Smooth muscle cell (in vitro differentiated cells): ENCODE data around the gene CIAO2B. TPM values are rescaled to one million over a fixed set of nuclear protein-coding genes. Genes with fewer than 3 reads are reported as not detected.
"Not testable (repeated sequence)": the region's sequence is repeated elsewhere in the genome, so short reads cannot be mapped to it uniquely, and the experiment has no call there.

Source experiments
- DNase-seq: peaks from one replicate; lab custom pipeline; 2025; ENCODE audit not compliant: unreplicated experiment; lab: John Stamatoyannopoulos, UW
- H2AFZ ChIP-seq: fragments of 200-600 bp; sonication (generic); 2 replicates; pipeline ENCODE4 v1.6.0; 2016; ENCODE audit warnings: antibody characterized with exemption, low read depth, mild to moderate bottlenecking
- H3F3A ChIP-seq: fragments of 200-600 bp; sonication (generic); 2 replicates; pipeline ENCODE4 v1.6.0; 2017; ENCODE audit warnings: antibody characterized with exemption, low read depth
- H3K27ac ChIP-seq: fragments of 200-600 bp; sonication (generic); 2 replicates; pipeline ENCODE4 v1.5.1; 2016; ENCODE audit warnings: low read depth, mild to moderate bottlenecking
- H3K27me3 ChIP-seq: fragments of 200-600 bp; sonication (generic); 2 replicates; pipeline ENCODE4 v1.6.1; 2016; ENCODE audit warnings: low read depth, mild to moderate bottlenecking
- H3K36me3 ChIP-seq: fragments of 200-600 bp; sonication (generic); 2 replicates; pipeline ENCODE4 v1.5.1; 2016; ENCODE audit warnings: low read depth
- H3K4me1 ChIP-seq: fragments of 200-600 bp; sonication (generic); 2 replicates; pipeline ENCODE4 v1.5.1; 2016; ENCODE audit warnings: low read depth
- H3K4me2 ChIP-seq: fragments of 200-600 bp; sonication (generic); 2 replicates; pipeline ENCODE4 v1.6.0; 2016; ENCODE audit warnings: mild to moderate bottlenecking
- H3K4me3 ChIP-seq: fragments of 200-600 bp; sonication (generic); 2 replicates; pipeline ENCODE4 v1.5.1; 2016; ENCODE audit warnings: mild to moderate bottlenecking
- H3K79me2 ChIP-seq: fragments of 200-600 bp; sonication (generic); 2 replicates; pipeline ENCODE4 v1.6.0; 2016; ENCODE audit warnings: low read depth, mild to moderate bottlenecking
- H3K9ac ChIP-seq: fragments of 200-600 bp; sonication (generic); 2 replicates; pipeline ENCODE4 v1.6.0; 2016; ENCODE audit warnings: low read depth
- H3K9me3 ChIP-seq: fragments of 200-600 bp; sonication (generic); replicated peaks from 2 replicates; pipeline ENCODE4 v1.5.1; 2016; ENCODE audit warnings: low read depth
- H4K20me1 ChIP-seq: fragments of 200-600 bp; sonication (generic); 2 replicates; pipeline ENCODE4 v1.6.0; 2016; ENCODE audit warnings: low read depth
- CTCF ChIP-seq: fragments of 200-600 bp; sonication (generic); IDR thresholded peaks from 2 replicates; pipeline ENCODE4 v1.5.1; 2017; ENCODE audit warnings: borderline replicate concordance, mild to moderate bottlenecking, antibody characterized with exemption; ENCODE audit not compliant: insufficient read depth, poor library complexity, severe bottlenecking
- WGBS: methylation state at CpG from one replicate; pipeline ENCODE4 v1.1.7; 2016; ENCODE audit warnings: low lambda C conversion rate; 5-methylcytosine and 5-hydroxymethylcytosine counted together
- polyA plus RNA-seq: library from polyadenylated mRNA; unstranded; fragments of >200 nt; fragmentation: Nextera tagmentation; extraction: Ambion mirVana; gene quantifications from 2 replicates; pipeline ENCODE4 v1.2.1, GENCODE V29; 2016
- total RNA-seq: library from RNA; depleted of rRNA; stranded (reverse); fragments of >200 nt; gene quantifications from 2 replicates; pipeline ENCODE4 v1.2.3, GENCODE V29; 2014

Gene CIAO2B
- total and polyA plus RNA-seq, 2 experiments from 2014 or later = 141 to 173 TPM

GRCh38 chr16:66899310-66899944 is 34.8 kb downstream of the CIAO2B start:
- H3K9me3 ChIP-seq = no peaks in the 10 kb centered on the region
- peak overlapping the region; percentile 65 for H3K27ac ChIP-seq
- no peaks in the 10 kb centered on the region for H3K4me1 ChIP-seq
- no peak overlapping the region for H3K4me3 ChIP-seq
- peak overlapping the region; percentile 67 for H3K4me2 ChIP-seq
- TF ChIP-seq CTCF = no peak
- 88% methylated on average over 6 of the region's 6 CpGs for WGBS
- peak overlapping the region; percentile 54 for H3K9ac ChIP-seq
- no peaks in the 10 kb centered on the region for H4K20me1 ChIP-seq
- no peaks in the 10 kb centered on the region for H3K36me3 ChIP-seq
- no peaks in the 10 kb centered on the region for H3K79me2 ChIP-seq
- peaks cover 11% of the 10 kb centered on the region for H3F3A ChIP-seq
- no peaks in the 10 kb centered on the region for H3K27me3 ChIP-seq
- no peak overlapping the region for H2AFZ ChIP-seq
- DNase-seq = no peak

GRCh38 chr16:66898933-66899309 is 35.3 kb downstream of the CIAO2B start:
- Histone ChIP-seq H3K36me3 (no peaks in the 10 kb centered on the region), H4K20me1 (no peaks in the 10 kb centered on the region), H3K27ac (peak overlapping the region; percentile 65), H3K9ac (no peak overlapping the region), H3F3A (peaks cover 11% of the 10 kb centered on the region), H3K79me2 (no peaks in the 10 kb centered on the region), H3K4me3 (no peak overlapping the region), H3K4me2 (no peak overlapping the region), H2AFZ (no peak overlapping the region), H3K4me1 (no peaks in the 10 kb centered on the region), H3K9me3 (no peaks in the 10 kb centered on the region), H3K27me3 (no peaks in the 10 kb centered on the region)
- no peak for TF ChIP-seq CTCF
- no peak for DNase-seq
- WGBS = 96% methylated on average over 2 of the region's 2 CpGs

GRCh38 chr16:66898207-66898606 is 36.0 kb downstream of the CIAO2B start:
- no peak overlapping the region for H2AFZ ChIP-seq
- no peaks in the 10 kb centered on the region for H3K79me2 ChIP-seq
- H3K4me1 ChIP-seq = no peaks in the 10 kb centered on the region
- H3K4me2 ChIP-seq = no peak overlapping the region
- peaks cover 11% of the 10 kb centered on the region for H3F3A ChIP-seq
- H4K20me1 ChIP-seq = no peaks in the 10 kb centered on the region
- DNase-seq = no peak
- WGBS = 68% methylated on average over 3 of the region's 3 CpGs
- H3K9me3 ChIP-seq = no peaks in the 10 kb centered on the region
- peak overlapping the region; percentile 65 for H3K27ac ChIP-seq
- H3K9ac ChIP-seq = no peak overlapping the region
- TF ChIP-seq CTCF = no peak
- H3K27me3 ChIP-seq = no peaks in the 10 kb centered on the region
- H3K36me3 ChIP-seq = no peaks in the 10 kb centered on the region
- no peak overlapping the region for H3K4me3 ChIP-seq

GRCh38 chr16:66896682-66897081 is 37.5 kb downstream of the CIAO2B start:
- H3K27ac ChIP-seq = not testable (repeated sequence)

More at GRCh38 chr16:66896682-66897081, 37.5 kb downstream of the CIAO2B start:
- H3K4me2 ChIP-seq, H3K4me3 ChIP-seq, H4K20me1 ChIP-seq, H3K36me3 ChIP-seq, H3K4me1 ChIP-seq, H2AFZ ChIP-seq, H3K9me3 ChIP-seq, H3K79me2 ChIP-seq, H3K9ac ChIP-seq, H3K27me3 ChIP-seq, DNase-seq: not testable (repeated sequence)
- H3F3A ChIP-seq = peaks cover 11% of the 10 kb centered on the region
- WGBS = 79% methylated on average over 5 of the region's 5 CpGs
